LNCAP (cell line): ENCODE results near the gene SLC11A1.

Experiments used
- TF ChIP-seq, protein P1 (sequence below): fragments of 450-650 bp; IDR thresholded peaks from 2 replicates; pipeline ENCODE4 v1.5.1; 2017; ENCODE audit warnings: mild to moderate bottlenecking

The SLC11A1 gene

GRCh38 chr2:218392459-218392858, 10.4 kb downstream of the SLC11A1 start:
- TF ChIP-seq, protein P1, sequence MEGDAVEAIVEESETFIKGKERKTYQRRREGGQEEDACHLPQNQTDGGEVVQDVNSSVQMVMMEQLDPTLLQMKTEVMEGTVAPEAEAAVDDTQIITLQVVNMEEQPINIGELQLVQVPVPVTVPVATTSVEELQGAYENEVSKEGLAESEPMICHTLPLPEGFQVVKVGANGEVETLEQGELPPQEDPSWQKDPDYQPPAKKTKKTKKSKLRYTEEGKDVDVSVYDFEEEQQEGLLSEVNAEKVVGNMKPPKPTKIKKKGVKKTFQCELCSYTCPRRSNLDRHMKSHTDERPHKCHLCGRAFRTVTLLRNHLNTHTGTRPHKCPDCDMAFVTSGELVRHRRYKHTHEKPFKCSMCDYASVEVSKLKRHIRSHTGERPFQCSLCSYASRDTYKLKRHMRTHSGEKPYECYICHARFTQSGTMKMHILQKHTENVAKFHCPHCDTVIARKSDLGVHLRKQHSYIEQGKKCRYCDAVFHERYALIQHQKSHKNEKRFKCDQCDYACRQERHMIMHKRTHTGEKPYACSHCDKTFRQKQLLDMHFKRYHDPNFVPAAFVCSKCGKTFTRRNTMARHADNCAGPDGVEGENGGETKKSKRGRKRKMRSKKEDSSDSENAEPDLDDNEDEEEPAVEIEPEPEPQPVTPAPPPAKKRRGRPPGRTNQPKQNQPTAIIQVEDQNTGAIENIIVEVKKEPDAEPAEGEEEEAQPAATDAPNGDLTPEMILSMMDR, result no peak

GRCh38 chr2:218392891-218393462, 10.9 kb downstream of the SLC11A1 start:
- TF ChIP-seq, protein P1, result no peak

DNA sequence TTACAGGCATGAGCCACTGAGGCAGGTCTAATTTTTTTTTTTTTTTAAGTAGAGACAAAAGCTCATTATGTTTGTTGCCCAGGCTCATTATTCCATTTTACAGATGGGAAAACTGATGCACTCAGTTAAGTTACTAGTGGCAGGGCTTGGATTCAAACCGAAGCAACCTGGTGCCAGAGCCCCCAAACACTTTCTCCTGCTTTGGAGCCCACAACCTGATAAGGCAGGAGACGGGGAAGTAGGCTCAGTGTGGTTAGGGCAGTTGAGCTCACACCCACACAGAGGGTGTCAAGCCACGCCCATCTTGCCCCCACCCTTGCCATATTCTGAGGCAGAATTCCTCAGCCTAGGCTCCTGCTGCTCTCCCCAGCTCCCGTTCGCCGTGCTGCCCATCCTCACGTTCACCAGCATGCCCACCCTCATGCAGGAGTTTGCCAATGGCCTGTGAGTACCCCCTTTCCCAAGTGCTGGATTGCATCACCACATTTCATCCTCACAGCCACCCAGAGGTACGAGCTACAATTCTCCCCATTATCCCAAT, 11.7 kb downstream of the SLC11A1 start:
- TF ChIP-seq, protein P1, result no peak

DNA sequence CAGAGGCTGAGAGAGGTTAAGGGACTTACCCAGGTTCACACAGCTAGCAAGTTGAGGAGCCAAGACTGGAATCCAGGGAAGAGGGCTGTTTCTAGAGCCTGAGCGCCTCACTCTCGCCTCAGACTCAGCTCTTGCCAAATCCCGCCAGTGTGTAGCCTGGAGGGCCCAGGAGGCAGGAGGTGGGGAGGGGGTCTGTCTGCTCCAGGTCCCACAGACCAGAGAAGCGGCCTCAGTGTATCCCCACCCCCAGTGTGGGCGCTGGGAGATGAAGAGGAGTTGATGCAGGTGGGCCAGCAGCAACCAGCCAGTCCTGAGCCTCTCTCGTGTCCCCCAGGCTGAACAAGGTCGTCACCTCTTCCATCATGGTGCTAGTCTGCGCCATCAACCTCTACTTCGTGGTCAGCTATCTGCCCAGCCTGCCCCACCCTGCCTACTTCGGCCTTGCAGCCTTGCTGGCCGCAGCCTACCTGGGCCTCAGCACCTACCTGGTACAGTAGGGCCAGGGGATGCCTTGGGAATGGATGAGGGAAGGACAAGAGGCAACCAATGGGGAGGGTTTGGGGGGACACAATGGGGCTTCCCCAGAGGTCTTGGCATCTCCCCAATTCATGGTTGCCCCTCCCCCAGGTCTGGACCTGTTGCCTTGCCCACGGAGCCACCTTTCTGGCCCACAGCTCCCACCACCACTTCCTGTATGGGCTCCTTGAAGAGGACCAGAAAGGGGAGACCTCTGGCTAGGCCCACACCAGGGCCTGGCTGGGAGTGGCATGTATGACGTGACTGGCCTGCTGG, 12.4 kb downstream of the SLC11A1 start:
- TF ChIP-seq, protein P1, result no peak

- TF ChIP-seq, protein P1, result no peak
Observed at GRCh38 chr2:218395090-218395444, 13.0 kb downstream of the SLC11A1 start.

GRCh38 chr2:218395456-218395825, 13.4 kb downstream of the SLC11A1 start:
- TF ChIP-seq, protein P1, result no peak

DNA sequence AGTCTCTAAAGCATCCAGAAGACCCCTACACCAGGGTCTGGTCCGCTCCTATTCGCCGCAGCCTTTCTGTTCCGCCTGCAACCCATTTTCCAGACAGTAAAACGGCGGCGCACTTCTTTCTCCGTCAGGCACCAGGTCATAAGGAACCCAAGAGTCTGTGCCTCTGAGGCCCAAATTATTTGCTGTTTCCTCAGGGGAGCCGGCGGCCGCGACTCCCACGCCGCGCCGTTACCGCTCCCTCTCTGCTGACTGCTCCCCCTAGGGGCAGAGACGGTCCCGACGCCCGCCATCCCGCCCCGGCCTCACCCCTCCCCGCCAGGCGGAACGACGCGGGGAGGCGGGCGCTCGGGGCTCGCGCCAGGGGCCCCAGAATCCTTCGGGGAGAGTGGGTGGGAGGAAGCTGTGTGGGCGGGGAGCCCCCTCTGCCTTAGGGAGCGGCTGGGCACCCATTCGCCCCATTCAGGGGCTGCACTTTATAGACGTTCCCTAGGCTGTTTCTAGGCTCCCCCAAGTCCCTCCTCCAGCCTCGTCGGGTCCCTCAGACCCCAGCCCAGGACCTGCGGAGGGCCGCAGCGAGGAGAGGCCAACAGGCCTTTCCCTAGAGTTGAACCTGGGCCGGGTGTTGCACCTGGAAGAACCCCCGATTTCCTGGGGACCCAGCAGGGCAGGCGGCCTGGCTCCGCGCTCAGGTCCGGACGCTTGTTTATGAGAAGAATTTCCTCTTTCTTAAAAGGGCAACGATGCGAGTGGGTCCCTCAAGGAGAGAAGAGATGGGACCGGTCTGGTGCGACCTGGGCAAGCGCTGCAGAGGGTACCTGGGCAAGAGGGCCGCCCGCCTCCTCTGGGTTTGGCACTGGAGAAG, 14.0 kb downstream of the SLC11A1 start:
- TF ChIP-seq, protein P1, result peak; percentile 83
